AG10803 (cell line): ENCODE data around the gene BDH1.
"Not testable (repeated sequence)": the region's sequence is repeated elsewhere in the genome, so short reads cannot be mapped to it uniquely, and the experiment has no call there.

Experiments
- DNase-seq: peaks from one replicate; pipeline ENCODE4 v3.0.0; 2010; ENCODE audit warnings: low read depth
- H3K4me3 ChIP-seq: 2 replicates; pipeline ENCODE4 v1.5.1; 2011; ENCODE audit warnings: mild to moderate bottlenecking, low read length, control low read depth
- TF ChIP-seq, protein P1 (sequence below): conservative IDR thresholded peaks from 2 replicates; pipeline ENCODE4 v1.5.1; 2011; ENCODE audit warnings: mild to moderate bottlenecking, low read length, control low read depth, inconsistent platforms

The BDH1 gene, protein sequence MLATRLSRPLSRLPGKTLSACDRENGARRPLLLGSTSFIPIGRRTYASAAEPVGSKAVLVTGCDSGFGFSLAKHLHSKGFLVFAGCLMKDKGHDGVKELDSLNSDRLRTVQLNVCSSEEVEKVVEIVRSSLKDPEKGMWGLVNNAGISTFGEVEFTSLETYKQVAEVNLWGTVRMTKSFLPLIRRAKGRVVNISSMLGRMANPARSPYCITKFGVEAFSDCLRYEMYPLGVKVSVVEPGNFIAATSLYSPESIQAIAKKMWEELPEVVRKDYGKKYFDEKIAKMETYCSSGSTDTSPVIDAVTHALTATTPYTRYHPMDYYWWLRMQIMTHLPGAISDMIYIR

DNA sequence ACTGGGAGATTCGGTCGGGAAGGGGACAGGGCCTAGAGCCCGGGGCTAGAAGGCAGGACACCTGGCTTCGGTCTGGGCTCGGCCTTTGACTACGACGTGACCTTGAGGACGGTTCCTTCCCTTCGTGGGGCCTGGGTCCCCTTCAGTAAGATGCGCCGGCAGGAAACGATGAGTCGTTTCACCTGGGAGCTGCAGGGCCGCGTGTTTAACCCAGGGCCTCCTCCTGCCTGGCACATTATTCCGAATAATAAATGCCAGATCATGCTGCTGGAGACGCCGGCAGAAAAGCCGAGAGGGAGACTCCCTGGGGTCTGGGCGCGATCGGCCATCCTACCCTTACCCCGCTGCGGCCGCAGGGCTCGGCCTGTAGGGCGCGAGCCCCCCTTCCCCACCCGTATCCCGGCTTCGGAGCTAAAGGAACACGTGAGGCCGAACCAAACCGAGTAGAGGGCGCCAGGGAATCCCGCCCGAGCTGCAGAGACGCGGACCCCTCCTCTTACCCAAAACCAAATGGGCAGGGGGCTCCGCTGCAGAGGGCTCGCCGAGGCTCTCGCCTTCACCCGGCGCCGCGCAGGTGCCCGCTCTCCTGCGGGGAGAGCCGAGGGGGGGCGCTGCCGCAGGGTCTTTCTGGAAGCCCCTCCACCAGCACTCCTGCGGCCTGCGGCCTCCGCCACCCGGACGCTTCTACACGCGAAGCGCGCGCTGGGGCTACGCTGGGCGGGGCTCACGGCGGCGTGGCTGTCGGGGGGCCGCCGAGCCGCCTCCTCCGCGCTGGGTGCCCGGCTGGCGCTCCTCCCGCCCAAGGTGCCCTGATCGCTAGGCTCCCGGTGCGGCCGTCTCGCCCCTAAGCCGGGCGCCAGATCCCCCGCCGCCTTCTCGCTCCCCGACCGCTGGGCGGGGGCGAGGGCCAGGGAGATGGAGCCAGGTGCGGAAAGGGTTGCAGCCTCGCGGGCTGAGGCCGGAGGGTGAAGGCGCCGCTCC, at the start of gene BDH1:
Gene BDH1, minus strand, starts transcription at position 688 of the 981 bp plus-strand sequence. CDS start 9,525 bp downstream, outside the sequence.
- H3K4me3 ChIP-seq: peak within 1 kb of the TSS; percentile 88
- TF ChIP-seq, protein P1, sequence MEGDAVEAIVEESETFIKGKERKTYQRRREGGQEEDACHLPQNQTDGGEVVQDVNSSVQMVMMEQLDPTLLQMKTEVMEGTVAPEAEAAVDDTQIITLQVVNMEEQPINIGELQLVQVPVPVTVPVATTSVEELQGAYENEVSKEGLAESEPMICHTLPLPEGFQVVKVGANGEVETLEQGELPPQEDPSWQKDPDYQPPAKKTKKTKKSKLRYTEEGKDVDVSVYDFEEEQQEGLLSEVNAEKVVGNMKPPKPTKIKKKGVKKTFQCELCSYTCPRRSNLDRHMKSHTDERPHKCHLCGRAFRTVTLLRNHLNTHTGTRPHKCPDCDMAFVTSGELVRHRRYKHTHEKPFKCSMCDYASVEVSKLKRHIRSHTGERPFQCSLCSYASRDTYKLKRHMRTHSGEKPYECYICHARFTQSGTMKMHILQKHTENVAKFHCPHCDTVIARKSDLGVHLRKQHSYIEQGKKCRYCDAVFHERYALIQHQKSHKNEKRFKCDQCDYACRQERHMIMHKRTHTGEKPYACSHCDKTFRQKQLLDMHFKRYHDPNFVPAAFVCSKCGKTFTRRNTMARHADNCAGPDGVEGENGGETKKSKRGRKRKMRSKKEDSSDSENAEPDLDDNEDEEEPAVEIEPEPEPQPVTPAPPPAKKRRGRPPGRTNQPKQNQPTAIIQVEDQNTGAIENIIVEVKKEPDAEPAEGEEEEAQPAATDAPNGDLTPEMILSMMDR: no peak
- no peak for DNase-seq

- no peak overlapping the region for H3K4me3 ChIP-seq
- no peak for DNase-seq
- TF ChIP-seq, protein P1: no peak
Observed at GRCh38 chr3:197603317-197603933, 47.7 kb upstream of the BDH1 start.

DNA sequence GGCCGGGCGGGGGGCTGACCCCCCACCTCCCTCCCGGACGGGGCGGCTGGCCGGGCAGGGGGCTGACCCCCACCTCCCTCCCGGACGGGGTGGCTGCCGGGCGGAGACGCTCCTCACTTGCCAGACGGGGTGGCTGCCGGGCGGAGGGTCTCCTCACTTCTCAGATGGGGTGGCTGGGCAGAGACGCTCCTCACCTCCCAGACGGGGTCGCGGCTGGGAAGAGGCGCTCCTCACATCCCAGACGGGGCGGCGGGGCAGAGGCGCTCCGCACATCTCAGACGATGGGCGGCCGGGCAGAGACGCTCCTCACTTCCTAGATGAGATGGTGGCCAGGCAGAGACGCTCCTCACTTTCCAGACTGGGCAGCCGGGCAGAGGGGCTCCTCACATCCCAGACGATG, 46.6 kb upstream of the BDH1 start:
- not testable (repeated sequence) for H3K4me3 ChIP-seq, DNase-seq

GRCh38 chr3:197601566-197601840, 45.7 kb upstream of the BDH1 start:
- not testable (repeated sequence) for H3K4me3 ChIP-seq, DNase-seq

DNA sequence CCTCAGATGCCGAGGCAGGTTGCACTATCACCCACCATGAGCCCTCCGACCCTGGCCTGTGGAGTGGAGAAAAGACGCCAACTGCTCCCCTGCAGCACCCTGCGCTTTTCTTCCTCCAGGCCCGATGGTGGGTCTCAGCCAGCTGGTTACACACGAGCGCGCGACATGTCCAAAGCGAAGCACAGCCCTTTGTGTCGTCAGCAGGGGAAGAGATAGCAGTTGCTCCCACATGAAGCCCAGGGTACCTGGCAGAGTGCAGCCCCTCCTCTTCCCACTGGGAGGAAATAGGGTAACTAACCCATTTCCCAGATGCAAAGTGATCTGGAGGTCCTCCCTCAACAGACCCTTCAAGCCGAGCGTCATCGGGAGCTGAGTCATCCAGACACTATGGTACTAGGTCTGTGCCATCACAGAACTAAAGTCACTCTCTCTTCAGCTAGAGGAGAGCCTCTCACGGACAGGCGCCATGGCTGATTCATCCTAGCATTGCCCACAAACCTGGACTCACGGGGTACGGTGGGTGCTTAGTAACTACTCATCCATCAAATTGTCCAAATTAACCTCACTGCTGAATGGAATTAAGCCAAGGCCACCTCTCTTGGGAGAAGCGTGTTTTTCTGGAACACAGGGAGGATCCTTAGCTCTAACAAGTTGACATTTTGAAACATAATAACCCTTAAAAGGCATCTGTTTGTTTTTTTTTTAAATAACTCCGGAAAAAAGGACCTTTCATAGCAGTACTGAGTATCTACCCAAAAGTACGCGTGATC, 45.2 kb upstream of the BDH1 start:
- H3K4me3 ChIP-seq: no peak overlapping the region
- DNase-seq: no peak
- TF ChIP-seq, protein P1: no peak

DNA sequence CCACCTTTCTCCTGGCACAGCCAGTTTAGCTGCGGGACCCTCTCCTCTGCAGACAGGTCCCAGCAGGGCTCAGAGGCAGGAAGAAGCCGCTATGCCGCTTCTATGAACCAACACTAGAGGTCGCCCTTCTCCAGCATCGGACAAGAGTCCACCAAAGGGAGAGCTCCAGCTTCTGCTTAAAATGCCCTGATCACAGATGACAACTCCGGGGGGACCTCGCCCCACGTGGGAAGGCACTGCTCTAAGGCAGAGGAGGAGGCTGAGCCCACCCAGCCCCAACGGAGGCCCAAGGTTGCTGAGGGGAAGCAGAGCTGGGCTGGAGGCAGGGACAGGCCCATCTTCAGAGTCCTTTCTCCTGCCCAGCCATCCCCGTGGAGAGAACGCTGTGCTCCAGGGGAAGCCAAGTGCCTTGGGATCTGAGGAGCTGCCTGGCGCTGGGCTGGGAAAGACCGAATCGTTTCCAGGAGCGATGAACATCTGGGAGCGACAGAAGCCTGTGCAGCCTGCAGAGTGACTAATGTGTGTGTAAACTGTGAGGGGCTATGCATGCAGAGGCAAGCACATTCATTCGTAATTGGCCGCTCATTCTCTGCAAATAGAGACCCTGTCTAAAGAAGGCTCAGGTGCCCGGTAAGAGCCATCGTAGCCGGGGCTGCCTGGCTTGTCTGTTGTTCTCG, 43.5 kb upstream of the BDH1 start:
- DNase-seq: peak; percentile 74
- H3K4me3 ChIP-seq: peak overlapping the region; percentile 52
- TF ChIP-seq, protein P1: peak; percentile 87

GRCh38 chr3:197598404-197598980, 42.7 kb upstream of the BDH1 start:
- TF ChIP-seq, protein P1: no peak
- DNase-seq: no peak
- no peak overlapping the region for H3K4me3 ChIP-seq
